ENCODE results near the gene PTPN1.

The PTPN1 gene

GRCh38 chr20:50629670-50630045 is 119.5 kb downstream of the PTPN1 start:
- no peak for TF ChIP-seq CTCF (conservative IDR thresholded peaks at IDR 0.05; ENCODE audit: low read depth, low read length)
- no peak for DNase-seq (ENCODE audit: low read depth)
- H3K4me3 ChIP-seq (ENCODE audit: low read depth, low read length): no peak overlapping the region

- no peak for DNase-seq (ENCODE audit: low read depth)
- TF ChIP-seq CTCF (conservative IDR thresholded peaks at IDR 0.05; ENCODE audit: low read depth, low read length): no peak
- H3K4me3 ChIP-seq (ENCODE audit: low read depth, low read length): no peak overlapping the region
Observed at GRCh38 chr20:50630578-50631263, 120.5 kb downstream of the PTPN1 start.

GRCh38 chr20:50632236-50632635 is 122.1 kb downstream of the PTPN1 start:
- no peak for TF ChIP-seq CTCF (conservative IDR thresholded peaks at IDR 0.05; ENCODE audit: low read depth, low read length)
- no peak for DNase-seq (ENCODE audit: low read depth)

GRCh38 chr20:50632701-50633100 is 122.5 kb downstream of the PTPN1 start:
- no peak overlapping the region for H3K4me3 ChIP-seq (ENCODE audit: low read depth, low read length)
- no peak for TF ChIP-seq CTCF (conservative IDR thresholded peaks at IDR 0.05; ENCODE audit: low read depth, low read length)
- DNase-seq (ENCODE audit: low read depth): no peak

More at GRCh38 chr20:50632236-50632635, 122.1 kb downstream of the PTPN1 start:
- no peak overlapping the region for H3K4me3 ChIP-seq (ENCODE audit: low read depth, low read length)

DNA sequence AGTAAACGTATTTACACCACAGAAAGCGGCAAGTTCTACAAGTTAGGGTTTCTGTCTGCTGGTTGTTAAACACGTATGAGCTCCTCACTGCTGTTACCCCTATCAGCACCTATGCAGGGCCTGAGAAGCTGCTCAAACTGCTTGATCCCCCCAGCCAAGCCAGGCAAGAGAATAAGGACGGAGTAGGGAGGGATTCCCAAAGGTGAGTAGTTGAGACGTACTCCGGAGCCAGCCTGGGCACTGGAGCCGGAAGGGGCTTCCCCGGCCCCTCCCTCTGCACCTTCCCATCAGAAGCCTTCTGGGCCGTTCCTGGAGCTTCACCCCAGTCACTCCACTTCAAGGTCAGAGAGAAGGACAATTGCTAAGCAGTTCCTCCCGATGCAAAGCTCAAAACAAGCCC is 123.2 kb downstream of the PTPN1 start:
- H3K4me3 ChIP-seq (ENCODE audit: low read depth, low read length): no peak overlapping the region
- no peak for DNase-seq (ENCODE audit: low read depth)
- TF ChIP-seq CTCF (conservative IDR thresholded peaks at IDR 0.05; ENCODE audit: low read depth, low read length): no peak

DNA sequence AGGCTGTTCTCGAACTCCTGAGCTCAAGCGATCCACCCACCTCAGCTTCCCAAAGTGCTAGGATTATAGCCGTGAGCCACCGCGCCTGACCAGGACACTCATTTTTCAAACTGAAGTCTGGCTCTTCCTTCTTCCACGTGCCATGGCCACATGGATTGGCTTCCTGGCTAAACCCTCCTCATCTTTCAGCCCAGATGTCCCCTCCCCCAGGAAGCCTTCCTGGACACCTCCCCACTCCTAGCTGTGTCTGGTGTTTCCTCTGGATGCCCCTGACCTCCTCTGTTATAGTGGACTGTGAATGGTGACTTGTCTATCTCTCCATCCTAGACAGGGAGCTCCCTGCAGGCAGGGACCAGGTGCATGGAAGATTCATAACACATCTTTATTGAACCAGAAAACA is 124.0 kb downstream of the PTPN1 start:
- no peak for TF ChIP-seq CTCF (conservative IDR thresholded peaks at IDR 0.05; ENCODE audit: low read depth, low read length)
- no peak for DNase-seq (ENCODE audit: low read depth)
- no peak overlapping the region for H3K4me3 ChIP-seq (ENCODE audit: low read depth, low read length)

Data from choroid plexus epithelial cell (primary cell).